PFSK-1 (cell line): Measurements from ENCODE around the gene NEUROG3.
A peak's percentile ranks its signal among the peaks of the same experiment; 100 is the strongest.

ENCODE experiments used
- FOXP2 ChIP-seq: optimal IDR thresholded peaks from 2 replicates; pipeline ENCODE3; 2011; ENCODE audit warnings: borderline replicate concordance, control low read depth, inconsistent platforms; ENCODE audit not compliant: insufficient read depth; ENCODE audit errors: extremely low read length, extremely low read depth
- POLR2AphosphoS5 ChIP-seq: IDR thresholded peaks from 2 replicates; pipeline ENCODE4 v1.6.1; 2012; ENCODE audit warnings: low read depth, mild to moderate bottlenecking, control low read depth, low read length, moderate library complexity
- REST ChIP-seq, 2 experiments: IDR thresholded peaks; 2 replicates each; pipeline versions ENCODE4 v1.6.1 to v1.8.0; 2011 to 2012; ENCODE audit warnings: low read depth in 2 of 2, low read length in 2 of 2, control low read depth in 1 of 2, inconsistent platforms in 1 of 2, mild to moderate bottlenecking in 1 of 2, moderate library complexity in 1 of 2; ENCODE audit not compliant: insufficient read depth in 1 of 2
- SIN3A ChIP-seq: IDR thresholded peaks from 2 replicates; pipeline ENCODE4 v1.6.1; 2012; ENCODE audit warnings: mild to moderate bottlenecking, low read length, moderate library complexity, borderline replicate concordance; ENCODE audit not compliant: insufficient read depth
- TAF1 ChIP-seq: IDR thresholded peaks from 2 replicates; pipeline ENCODE4 v1.6.1; 2012; ENCODE audit warnings: low read length, control low read depth, borderline replicate concordance; ENCODE audit not compliant: insufficient read depth

Gene NEUROG3

GRCh38 chr10:69571618-69572158 is 1.5 kb downstream of the NEUROG3 start:
- TF ChIP-seq REST (IDR thresholded peaks at IDR 0.05; ENCODE audit: insufficient read depth in 1 of 2, low read depth in 2 of 2, low read length in 2 of 2) (no peak), TAF1 (no peak), FOXP2 (no peak), SIN3A (no peak), POLR2AphosphoS5 (no peak)

GRCh38 chr10:69570050-69570816 is 3.0 kb downstream of the NEUROG3 start:
- TF ChIP-seq POLR2AphosphoS5 (no peak), TAF1 (no peak), REST (IDR thresholded peaks at IDR 0.05; ENCODE audit: insufficient read depth in 1 of 2, low read depth in 2 of 2, low read length in 2 of 2) (no peak), FOXP2 (no peak), SIN3A (no peak)

- no peak for TF ChIP-seq FOXP2
Observed at GRCh38 chr10:69569396-69569934, 3.8 kb downstream of the NEUROG3 start.

- TF ChIP-seq FOXP2 (no peak), POLR2AphosphoS5 (no peak), REST (IDR thresholded peaks at IDR 0.05; ENCODE audit: insufficient read depth in 1 of 2, low read depth in 2 of 2, low read length in 2 of 2) (no peak), SIN3A (no peak), TAF1 (no peak)
Observed at GRCh38 chr10:69568472-69569395, 4.5 kb downstream of the NEUROG3 start.

GRCh38 chr10:69567920-69568319 is 5.3 kb downstream of the NEUROG3 start:
- TF ChIP-seq FOXP2, result no peak
- peak; percentile 98 for TF ChIP-seq REST (IDR thresholded peaks at IDR 0.05; ENCODE audit: insufficient read depth in 1 of 2, low read depth in 2 of 2, low read length in 2 of 2)
- no peak for TF ChIP-seq POLR2AphosphoS5
